ENCODE results near the gene AIFM2. TPM values are rescaled to one million over a fixed set of nuclear protein-coding genes. Genes with fewer than 3 reads are reported as not detected.

The AIFM2 gene
- total and polyA plus RNA-seq, 2 of the 13 experiments (the other 11 are each of a cell fraction or from before 2014, with no cell fraction given), result 20.3 to 29.5 TPM

DNA sequence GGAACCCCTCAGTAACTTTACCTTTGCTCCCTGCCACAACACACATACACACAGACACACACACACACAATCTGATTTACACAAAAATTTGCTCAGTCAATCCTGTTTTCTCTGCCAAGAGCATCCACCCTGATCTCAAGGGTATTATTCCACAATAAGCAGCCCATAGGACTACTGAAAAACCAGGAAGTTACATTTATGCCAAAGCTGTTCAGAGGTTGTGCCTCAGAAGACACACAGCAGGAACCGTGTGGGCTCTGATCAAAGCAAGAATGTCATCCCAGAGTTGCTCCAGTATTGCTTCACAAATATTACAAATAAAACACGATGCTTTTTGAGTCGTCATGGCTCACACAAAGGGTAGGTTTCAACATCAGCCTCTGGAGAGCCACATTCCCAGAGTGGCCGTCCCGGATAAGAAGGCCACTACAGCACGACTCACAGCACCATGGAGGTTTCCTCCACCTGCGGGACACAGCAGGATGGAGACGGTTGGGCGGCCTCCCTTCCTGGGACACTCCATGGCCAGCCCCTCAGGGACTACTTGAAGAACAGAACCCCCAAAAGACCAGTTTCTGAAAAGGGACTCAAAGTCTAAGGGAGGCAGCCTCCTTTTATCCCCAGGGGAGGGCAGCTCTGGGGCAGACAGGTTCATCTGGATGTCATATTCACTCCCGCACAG lies 1.6 kb downstream of the AIFM2 start (continued):
- TF ChIP-seq ZNF10 (CRISPR knock-in tag; IDR thresholded peaks at IDR 0.05; ENCODE audit: borderline replicate concordance, low read depth) (no peak), HDAC2 (CRISPR knock-in tag; IDR thresholded peaks at IDR 0.05) (0 out of 2 replicates have a peak, but pooled peaks have one; percentile 16), ISX (CRISPR knock-in tag; conservative IDR thresholded peaks at IDR 0.05) (no peak), ZSCAN22 (CRISPR knock-in tag; IDR thresholded peaks at IDR 0.05) (no peak), ZKSCAN5 (CRISPR knock-in tag; IDR thresholded peaks at IDR 0.05) (no peak), CCAR2 (optimal IDR thresholded peaks at IDR 0.05; ENCODE audit: low read depth, low read length) (no peak), GZF1 (CRISPR knock-in tag; IDR thresholded peaks at IDR 0.05) (no peak), ZNF672 (CRISPR knock-in tag; IDR thresholded peaks at IDR 0.05) (no peak), TBP (CRISPR knock-in tag; IDR thresholded peaks at IDR 0.05) (no peak), ZBTB8A (CRISPR knock-in tag; IDR thresholded peaks at IDR 0.05; ENCODE audit: borderline replicate concordance, low read depth) (no peak), FLYWCH1 (CRISPR knock-in tag; IDR thresholded peaks at IDR 0.05) (no peak), HES4 (CRISPR knock-in tag; IDR thresholded peaks at IDR 0.05; ENCODE audit: borderline replicate concordance) (no peak), ZNF570 (CRISPR knock-in tag; IDR thresholded peaks at IDR 0.05; ENCODE audit: borderline replicate concordance) (no peak), ZNF253 (CRISPR knock-in tag; IDR thresholded peaks at IDR 0.05; ENCODE audit: borderline replicate concordance) (peak; percentile 34; the same call in 1 of the 2 replicates), ZNF547 (CRISPR knock-in tag; IDR thresholded peaks at IDR 0.05) (no peak)
- TF ChIP-seq, protein P1, sequence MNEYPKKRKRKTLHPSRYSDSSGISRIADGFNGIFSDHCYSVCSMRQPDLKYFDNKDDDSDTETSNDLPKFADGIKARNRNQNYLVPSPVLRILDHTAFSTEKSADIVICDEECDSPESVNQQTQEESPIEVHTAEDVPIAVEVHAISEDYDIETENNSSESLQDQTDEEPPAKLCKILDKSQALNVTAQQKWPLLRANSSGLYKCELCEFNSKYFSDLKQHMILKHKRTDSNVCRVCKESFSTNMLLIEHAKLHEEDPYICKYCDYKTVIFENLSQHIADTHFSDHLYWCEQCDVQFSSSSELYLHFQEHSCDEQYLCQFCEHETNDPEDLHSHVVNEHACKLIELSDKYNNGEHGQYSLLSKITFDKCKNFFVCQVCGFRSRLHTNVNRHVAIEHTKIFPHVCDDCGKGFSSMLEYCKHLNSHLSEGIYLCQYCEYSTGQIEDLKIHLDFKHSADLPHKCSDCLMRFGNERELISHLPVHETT (CRISPR knock-in tag; conservative IDR thresholded peaks at IDR 0.05), result no peak
- TF ChIP-seq, protein P2, sequence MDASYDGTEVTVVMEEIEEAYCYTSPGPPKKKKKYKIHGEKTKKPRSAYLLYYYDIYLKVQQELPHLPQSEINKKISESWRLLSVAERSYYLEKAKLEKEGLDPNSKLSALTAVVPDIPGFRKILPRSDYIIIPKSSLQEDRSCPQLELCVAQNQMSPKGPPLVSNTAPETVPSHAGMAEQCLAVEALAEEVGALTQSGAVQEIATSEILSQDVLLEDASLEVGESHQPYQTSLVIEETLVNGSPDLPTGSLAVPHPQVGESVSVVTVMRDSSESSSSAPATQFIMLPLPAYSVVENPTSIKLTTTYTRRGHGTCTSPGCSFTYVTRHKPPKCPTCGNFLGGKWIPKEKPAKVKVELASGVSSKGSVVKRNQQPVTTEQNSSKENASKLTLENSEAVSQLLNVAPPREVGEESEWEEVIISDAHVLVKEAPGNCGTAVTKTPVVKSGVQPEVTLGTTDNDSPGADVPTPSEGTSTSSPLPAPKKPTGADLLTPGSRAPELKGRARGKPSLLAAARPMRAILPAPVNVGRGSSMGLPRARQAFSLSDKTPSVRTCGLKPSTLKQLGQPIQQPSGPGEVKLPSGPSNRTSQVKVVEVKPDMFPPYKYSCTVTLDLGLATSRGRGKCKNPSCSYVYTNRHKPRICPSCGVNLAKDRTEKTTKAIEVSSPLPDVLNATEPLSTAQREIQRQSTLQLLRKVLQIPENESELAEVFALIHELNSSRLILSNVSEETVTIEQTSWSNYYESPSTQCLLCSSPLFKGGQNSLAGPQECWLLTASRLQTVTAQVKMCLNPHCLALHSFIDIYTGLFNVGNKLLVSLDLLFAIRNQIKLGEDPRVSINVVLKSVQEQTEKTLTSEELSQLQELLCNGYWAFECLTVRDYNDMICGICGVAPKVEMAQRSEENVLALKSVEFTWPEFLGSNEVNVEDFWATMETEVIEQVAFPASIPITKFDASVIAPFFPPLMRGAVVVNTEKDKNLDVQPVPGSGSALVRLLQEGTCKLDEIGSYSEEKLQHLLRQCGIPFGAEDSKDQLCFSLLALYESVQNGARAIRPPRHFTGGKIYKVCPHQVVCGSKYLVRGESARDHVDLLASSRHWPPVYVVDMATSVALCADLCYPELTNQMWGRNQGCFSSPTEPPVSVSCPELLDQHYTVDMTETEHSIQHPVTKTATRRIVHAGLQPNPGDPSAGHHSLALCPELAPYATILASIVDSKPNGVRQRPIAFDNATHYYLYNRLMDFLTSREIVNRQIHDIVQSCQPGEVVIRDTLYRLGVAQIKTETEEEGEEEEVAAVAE (CRISPR knock-in tag; IDR thresholded peaks at IDR 0.05; ENCODE audit: borderline replicate concordance), result no peak
- TF ChIP-seq, protein P3, sequence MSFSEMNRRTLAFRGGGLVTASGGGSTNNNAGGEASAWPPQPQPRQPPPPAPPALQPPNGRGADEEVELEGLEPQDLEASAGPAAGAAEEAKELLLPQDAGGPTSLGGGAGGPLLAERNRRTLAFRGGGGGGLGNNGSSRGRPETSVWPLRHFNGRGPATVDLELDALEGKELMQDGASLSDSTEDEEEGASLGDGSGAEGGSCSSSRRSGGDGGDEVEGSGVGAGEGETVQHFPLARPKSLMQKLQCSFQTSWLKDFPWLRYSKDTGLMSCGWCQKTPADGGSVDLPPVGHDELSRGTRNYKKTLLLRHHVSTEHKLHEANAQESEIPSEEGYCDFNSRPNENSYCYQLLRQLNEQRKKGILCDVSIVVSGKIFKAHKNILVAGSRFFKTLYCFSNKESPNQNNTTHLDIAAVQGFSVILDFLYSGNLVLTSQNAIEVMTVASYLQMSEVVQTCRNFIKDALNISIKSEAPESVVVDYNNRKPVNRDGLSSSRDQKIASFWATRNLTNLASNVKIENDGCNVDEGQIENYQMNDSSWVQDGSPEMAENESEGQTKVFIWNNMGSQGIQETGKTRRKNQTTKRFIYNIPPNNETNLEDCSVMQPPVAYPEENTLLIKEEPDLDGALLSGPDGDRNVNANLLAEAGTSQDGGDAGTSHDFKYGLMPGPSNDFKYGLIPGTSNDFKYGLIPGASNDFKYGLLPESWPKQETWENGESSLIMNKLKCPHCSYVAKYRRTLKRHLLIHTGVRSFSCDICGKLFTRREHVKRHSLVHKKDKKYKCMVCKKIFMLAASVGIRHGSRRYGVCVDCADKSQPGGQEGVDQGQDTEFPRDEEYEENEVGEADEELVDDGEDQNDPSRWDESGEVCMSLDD (CRISPR knock-in tag; IDR thresholded peaks at IDR 0.05; ENCODE audit: borderline replicate concordance), result 0 out of 2 replicates have a peak, but pooled peaks have one; percentile 25
- TF ChIP-seq, protein P4, sequence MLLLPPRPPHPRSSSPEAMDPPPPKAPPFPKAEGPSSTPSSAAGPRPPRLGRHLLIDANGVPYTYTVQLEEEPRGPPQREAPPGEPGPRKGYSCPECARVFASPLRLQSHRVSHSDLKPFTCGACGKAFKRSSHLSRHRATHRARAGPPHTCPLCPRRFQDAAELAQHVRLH (CRISPR knock-in tag; IDR thresholded peaks at IDR 0.05; ENCODE audit: borderline replicate concordance, low read depth), result no peak; the same call in 1 of the 2 replicates
- TF ChIP-seq, protein P5, sequence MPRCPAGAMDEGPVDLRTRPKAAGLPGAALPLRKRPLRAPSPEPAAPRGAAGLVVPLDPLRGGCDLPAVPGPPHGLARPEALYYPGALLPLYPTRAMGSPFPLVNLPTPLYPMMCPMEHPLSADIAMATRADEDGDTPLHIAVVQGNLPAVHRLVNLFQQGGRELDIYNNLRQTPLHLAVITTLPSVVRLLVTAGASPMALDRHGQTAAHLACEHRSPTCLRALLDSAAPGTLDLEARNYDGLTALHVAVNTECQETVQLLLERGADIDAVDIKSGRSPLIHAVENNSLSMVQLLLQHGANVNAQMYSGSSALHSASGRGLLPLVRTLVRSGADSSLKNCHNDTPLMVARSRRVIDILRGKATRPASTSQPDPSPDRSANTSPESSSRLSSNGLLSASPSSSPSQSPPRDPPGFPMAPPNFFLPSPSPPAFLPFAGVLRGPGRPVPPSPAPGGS (CRISPR knock-in tag; IDR thresholded peaks at IDR 0.05), result no peak

Data from HepG2 (cell line).